Peyer's patch (tissue), 4 donors: Measurements from ENCODE around the gene COL8A1. TPM values are rescaled to one million over a fixed set of nuclear protein-coding genes. Genes with fewer than 3 reads are reported as not detected.
A peak's percentile ranks its signal among the peaks of the same experiment; 100 is the strongest.

ENCODE experiments used
- DNase-seq, 3 donors: peaks; one replicate each; pipeline ENCODE4 v3.0.0-alpha.2; 2017 to 2019
- H3K27ac ChIP-seq, 4 donors: fragments of 200-600 bp; sonication (generic); one replicate each; pipeline ENCODE4 v1.5.1; 2016 to 2019
- H3K27me3 ChIP-seq, 2 donors: fragments of 200-600 bp; sonication (generic); one replicate each; pipeline ENCODE4 v1.5.1; 2019
- H3K36me3 ChIP-seq, 3 donors: fragments of 200-600 bp; sonication (generic); one replicate each; pipeline ENCODE4 v1.5.1; 2016 to 2019
- H3K4me1 ChIP-seq, 4 donors: fragments of 200-600 bp; sonication (generic); one replicate each; pipeline ENCODE4 v1.5.1; 2016 to 2019
- H3K4me3 ChIP-seq, 4 donors: fragments of 200-600 bp; sonication (generic); 1 replicate in 3 of 4; 2 replicates in 1 of 4; pipeline ENCODE4 v1.5.1; 2016 to 2019; ENCODE audit warnings: mild to moderate bottlenecking in 1 of 4
- H3K9me3 ChIP-seq, 4 donors: fragments of 200-600 bp; sonication (generic); one replicate each; pipeline ENCODE4 v1.5.1; 2016 to 2019; ENCODE audit warnings: mild to moderate bottlenecking in 1 of 4
- POLR2A ChIP-seq, 2 donors: fragments of 450-650 bp; IDR thresholded peaks; one replicate each; pipeline ENCODE4 v1.5.1; 2017; ENCODE audit warnings: antibody characterized with exemption in 2 of 2, mild to moderate bottlenecking in 2 of 2, moderate library complexity in 2 of 2
- total RNA-seq, 4 donors: library from RNA; depleted of rRNA; stranded (reverse); fragments of >200 nt; gene quantifications; one replicate each; pipeline ENCODE4 v1.1.0, GENCODE V29; 2016
- TF ChIP-seq, protein P1 (sequence below), 6 experiments: fragments of 450-650 bp in 4 of 6; fragments of 200-600 bp in 2 of 6; sonication (generic) in 1 of 6; IDR thresholded peaks; one replicate each; pipeline ENCODE4 v1.5.1; 2017 to 2019; ENCODE audit warnings: antibody characterized with exemption in 6 of 6, mild to moderate bottlenecking in 3 of 6, moderate library complexity in 1 of 6

COL8A1 gene
- total RNA-seq, 4 donors from 2014 or later = 2.3 to 5.3 (median 3.3) TPM; not detected in 1

DNA sequence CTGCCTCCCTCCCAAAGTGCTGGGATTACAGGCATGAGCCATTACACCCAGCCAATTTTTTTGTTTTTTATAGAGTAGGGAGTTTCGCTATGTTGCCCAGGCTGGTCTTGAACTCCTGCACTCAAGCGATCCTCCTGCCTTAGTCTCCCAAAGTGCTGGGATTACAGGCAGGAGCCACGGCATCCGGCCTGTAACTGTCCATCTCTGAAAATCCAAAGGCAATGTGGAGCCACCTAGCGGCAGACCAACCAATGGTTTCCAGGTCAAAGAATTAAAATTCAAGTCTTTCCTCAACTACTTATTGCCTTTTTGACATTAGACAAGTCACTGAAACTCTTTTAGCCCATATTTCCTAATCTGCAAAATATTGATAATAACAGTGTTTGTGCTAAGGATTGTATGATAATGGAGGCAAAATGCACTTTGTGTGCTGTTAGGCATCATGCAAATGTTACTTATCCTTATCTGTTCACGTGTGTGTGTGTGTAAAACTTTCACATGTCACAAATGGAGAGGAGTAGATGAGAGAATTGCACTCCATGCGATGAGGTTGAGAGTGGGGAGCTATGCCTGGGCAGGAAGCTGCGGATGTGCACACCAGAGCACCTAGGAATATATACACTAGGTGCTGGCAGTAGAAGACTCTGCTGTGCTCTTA, 48.7 kb downstream of the COL8A1 start:
- no peak overlapping the region for H3K27ac ChIP-seq
- H3K4me1 ChIP-seq = no peaks in the 10 kb centered on the region
- DNase-seq = peak in 1 of 3 donors; percentile 54
- no peak overlapping the region for H3K4me3 ChIP-seq
- TF ChIP-seq, protein P1, sequence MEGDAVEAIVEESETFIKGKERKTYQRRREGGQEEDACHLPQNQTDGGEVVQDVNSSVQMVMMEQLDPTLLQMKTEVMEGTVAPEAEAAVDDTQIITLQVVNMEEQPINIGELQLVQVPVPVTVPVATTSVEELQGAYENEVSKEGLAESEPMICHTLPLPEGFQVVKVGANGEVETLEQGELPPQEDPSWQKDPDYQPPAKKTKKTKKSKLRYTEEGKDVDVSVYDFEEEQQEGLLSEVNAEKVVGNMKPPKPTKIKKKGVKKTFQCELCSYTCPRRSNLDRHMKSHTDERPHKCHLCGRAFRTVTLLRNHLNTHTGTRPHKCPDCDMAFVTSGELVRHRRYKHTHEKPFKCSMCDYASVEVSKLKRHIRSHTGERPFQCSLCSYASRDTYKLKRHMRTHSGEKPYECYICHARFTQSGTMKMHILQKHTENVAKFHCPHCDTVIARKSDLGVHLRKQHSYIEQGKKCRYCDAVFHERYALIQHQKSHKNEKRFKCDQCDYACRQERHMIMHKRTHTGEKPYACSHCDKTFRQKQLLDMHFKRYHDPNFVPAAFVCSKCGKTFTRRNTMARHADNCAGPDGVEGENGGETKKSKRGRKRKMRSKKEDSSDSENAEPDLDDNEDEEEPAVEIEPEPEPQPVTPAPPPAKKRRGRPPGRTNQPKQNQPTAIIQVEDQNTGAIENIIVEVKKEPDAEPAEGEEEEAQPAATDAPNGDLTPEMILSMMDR (IDR thresholded peaks at IDR 0.05) = peak in 5 of 6 experiments; percentile 46 to 59 (median 54)
- no peak for TF ChIP-seq POLR2A (IDR thresholded peaks at IDR 0.05)
- H3K9me3 ChIP-seq = no peaks in the 10 kb centered on the region
- H3K27me3 ChIP-seq = no peaks in the 10 kb centered on the region
- H3K36me3 ChIP-seq = no peaks in the 10 kb centered on the region

GRCh38 chr3:99690761-99691369, 52.5 kb downstream of the COL8A1 start:
- no peaks in the 10 kb centered on the region for H3K27me3 ChIP-seq
- no peak for DNase-seq

DNA sequence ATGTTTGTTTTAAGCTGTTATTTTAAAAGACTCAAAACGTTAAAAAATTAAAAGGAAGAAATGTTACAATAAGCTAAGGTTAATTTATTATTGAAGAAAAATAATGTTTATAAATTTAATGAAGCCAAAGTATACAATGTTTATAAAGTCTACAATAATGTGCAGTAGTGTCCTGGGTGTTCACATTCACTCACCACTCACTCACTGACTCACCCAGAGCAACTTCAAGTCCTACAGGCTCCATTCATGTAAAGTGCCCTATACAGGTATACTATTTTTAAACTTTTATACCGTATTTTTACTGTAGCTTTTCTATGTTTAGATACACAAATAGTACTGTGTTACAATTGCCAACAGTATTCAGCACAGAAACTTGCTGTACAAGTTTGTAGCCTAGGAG, 55.2 kb downstream of the COL8A1 start:
- TF ChIP-seq POLR2A (IDR thresholded peaks at IDR 0.05) = no peak
- TF ChIP-seq, protein P1 (IDR thresholded peaks at IDR 0.05) = no peak
- no peaks in the 10 kb centered on the region for H3K9me3 ChIP-seq

More at GRCh38 chr3:99690761-99691369, 52.5 kb downstream of the COL8A1 start:
- H3K27ac ChIP-seq = no peak overlapping the region
- no peaks in the 10 kb centered on the region for H3K9me3 ChIP-seq
- no peak for TF ChIP-seq POLR2A (IDR thresholded peaks at IDR 0.05)
- TF ChIP-seq, protein P1 (IDR thresholded peaks at IDR 0.05) = no peak
- no peaks in the 10 kb centered on the region for H3K36me3 ChIP-seq
- no peak overlapping the region for H3K4me3 ChIP-seq
- no peaks in the 10 kb centered on the region for H3K4me1 ChIP-seq

DNA sequence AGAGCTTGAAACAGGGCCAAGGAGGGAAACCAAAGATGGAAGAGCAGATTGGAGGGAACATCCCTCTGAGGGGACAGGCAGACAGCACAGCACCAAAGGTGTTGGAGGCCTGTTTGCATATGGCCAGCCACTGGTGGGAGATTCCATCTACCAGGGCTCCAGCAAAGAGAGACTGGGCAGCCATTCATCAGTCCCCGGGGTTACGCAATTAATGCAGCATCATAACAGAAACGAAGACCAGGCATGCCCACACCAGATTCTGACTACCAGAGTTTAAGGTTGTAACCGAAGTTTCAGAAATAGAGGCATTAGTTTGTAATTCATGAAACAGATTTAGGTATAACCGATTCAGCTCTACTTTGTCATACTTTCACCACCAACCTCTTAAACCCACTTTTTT, 58.1 kb downstream of the COL8A1 start:
- no peaks in the 10 kb centered on the region for H3K27me3 ChIP-seq
- no peak for TF ChIP-seq POLR2A (IDR thresholded peaks at IDR 0.05)
- TF ChIP-seq, protein P1 (IDR thresholded peaks at IDR 0.05) = no peak
- no peak for DNase-seq
- no peaks in the 10 kb centered on the region for H3K4me1 ChIP-seq
- no peak overlapping the region for H3K4me3 ChIP-seq
- no peak overlapping the region for H3K27ac ChIP-seq
- H3K9me3 ChIP-seq = no peaks in the 10 kb centered on the region
- H3K36me3 ChIP-seq = no peaks in the 10 kb centered on the region

More for the DNA sequence above, 55.2 kb downstream of the COL8A1 start:
- no peaks in the 10 kb centered on the region for H3K4me1 ChIP-seq
- H3K4me3 ChIP-seq = no peak overlapping the region
- no peaks in the 10 kb centered on the region for H3K36me3 ChIP-seq
- no peak for DNase-seq
- H3K27ac ChIP-seq = no peak overlapping the region
- H3K27me3 ChIP-seq = no peaks in the 10 kb centered on the region

GRCh38 chr3:99697250-99697649, 58.9 kb downstream of the COL8A1 start:
- no peak overlapping the region for H3K4me3 ChIP-seq
- DNase-seq = no peak
- no peaks in the 10 kb centered on the region for H3K27me3 ChIP-seq
- no peak overlapping the region for H3K27ac ChIP-seq
- no peaks in the 10 kb centered on the region for H3K4me1 ChIP-seq
- no peaks in the 10 kb centered on the region for H3K36me3 ChIP-seq
- H3K9me3 ChIP-seq = no peaks in the 10 kb centered on the region
- TF ChIP-seq, protein P1 (IDR thresholded peaks at IDR 0.05) = no peak
- no peak for TF ChIP-seq POLR2A (IDR thresholded peaks at IDR 0.05)
